NB4 (cell line): ENCODE results near the gene FOLR2.

Source experiments
- DNase-seq: peaks from one replicate; pipeline ENCODE4 v3.0.0; 2010; ENCODE audit warnings: low read depth
- H3K4me3 ChIP-seq: one replicate; pipeline ENCODE4 v1.5.1; 2011; ENCODE audit warnings: mild to moderate bottlenecking, low read depth, low read length, moderate library complexity
- CTCF ChIP-seq: IDR thresholded peaks from one replicate; pipeline ENCODE4 v1.5.1; 2012; ENCODE audit warnings: low read depth, low read length
- MAX ChIP-seq: IDR thresholded peaks from 2 replicates; pipeline ENCODE4 v1.6.1; 2011; ENCODE audit warnings: low read depth, low read length
- MYC ChIP-seq: IDR thresholded peaks from 2 replicates; pipeline ENCODE4 v1.6.1; 2011; ENCODE audit warnings: low read depth, low read length
- POLR2A ChIP-seq: IDR thresholded peaks from 2 replicates; pipeline ENCODE4 v1.6.1; 2011; ENCODE audit warnings: mild to moderate bottlenecking; ENCODE audit not compliant: insufficient read length; ENCODE audit errors: extremely low read depth

The FOLR2 gene

GRCh38 chr11:72223615-72224563 lies 7.3 kb downstream of the FOLR2 start:
- DNase-seq: peak; percentile 82
- TF ChIP-seq MYC: no peak
- peak; percentile 61 for TF ChIP-seq POLR2A
- peak overlapping the region; percentile 89 for H3K4me3 ChIP-seq

- H3K4me3 ChIP-seq: peak within 1 kb of the TSS; percentile 89
- TF ChIP-seq CTCF (no peak), MAX (0 out of 2 replicates have a peak, but pooled peaks have one; percentile 6), MYC (peak; percentile 14; the same call in 1 of the 2 replicates), POLR2A (peak; percentile 19)
- DNase-seq: peak; percentile 69
Measured at GRCh38 chr11:72224564-72225410, 8.2 kb downstream of the FOLR2 start, which contains the start of gene INPPL1. TSS of gene INPPL1 (plus strand) at chr11:72224767. CDS start at chr11:72224985, 218 bp downstream.

GRCh38 chr11:72225411-72225951 lies 8.9 kb downstream of the FOLR2 start:
- peak; percentile 54 for DNase-seq
- no peak for TF ChIP-seq POLR2A
- TF ChIP-seq MYC: no peak
- TF ChIP-seq CTCF: no peak
- no peak for TF ChIP-seq MAX
- peak overlapping the region; percentile 89 for H3K4me3 ChIP-seq

- DNase-seq: no peak
- no peak overlapping the region for H3K4me3 ChIP-seq
- TF ChIP-seq POLR2A: no peak
- no peak for TF ChIP-seq MAX
- no peak for TF ChIP-seq CTCF
- TF ChIP-seq MYC: no peak
Measured at GRCh38 chr11:72226701-72227100, 10.1 kb downstream of the FOLR2 start.

- DNase-seq: no peak
- H3K4me3 ChIP-seq: no peak overlapping the region
- no peak for TF ChIP-seq MAX
- TF ChIP-seq POLR2A: no peak
- TF ChIP-seq MYC: no peak
- no peak for TF ChIP-seq CTCF
Measured at GRCh38 chr11:72227316-72228228, 11.0 kb downstream of the FOLR2 start.
